ENCODE measurements around the gene PTPRJ. TPM values are rescaled to one million over a fixed set of nuclear protein-coding genes. Genes with fewer than 3 reads are reported as not detected.
"Not testable (repeated sequence)": the region's sequence is repeated elsewhere in the genome, so short reads cannot be mapped to it uniquely, and the experiment has no call there.

The PTPRJ gene
- polyA plus RNA-seq, 3 donors: 2.8 to 3.7 (median 3.4) TPM

DNA sequence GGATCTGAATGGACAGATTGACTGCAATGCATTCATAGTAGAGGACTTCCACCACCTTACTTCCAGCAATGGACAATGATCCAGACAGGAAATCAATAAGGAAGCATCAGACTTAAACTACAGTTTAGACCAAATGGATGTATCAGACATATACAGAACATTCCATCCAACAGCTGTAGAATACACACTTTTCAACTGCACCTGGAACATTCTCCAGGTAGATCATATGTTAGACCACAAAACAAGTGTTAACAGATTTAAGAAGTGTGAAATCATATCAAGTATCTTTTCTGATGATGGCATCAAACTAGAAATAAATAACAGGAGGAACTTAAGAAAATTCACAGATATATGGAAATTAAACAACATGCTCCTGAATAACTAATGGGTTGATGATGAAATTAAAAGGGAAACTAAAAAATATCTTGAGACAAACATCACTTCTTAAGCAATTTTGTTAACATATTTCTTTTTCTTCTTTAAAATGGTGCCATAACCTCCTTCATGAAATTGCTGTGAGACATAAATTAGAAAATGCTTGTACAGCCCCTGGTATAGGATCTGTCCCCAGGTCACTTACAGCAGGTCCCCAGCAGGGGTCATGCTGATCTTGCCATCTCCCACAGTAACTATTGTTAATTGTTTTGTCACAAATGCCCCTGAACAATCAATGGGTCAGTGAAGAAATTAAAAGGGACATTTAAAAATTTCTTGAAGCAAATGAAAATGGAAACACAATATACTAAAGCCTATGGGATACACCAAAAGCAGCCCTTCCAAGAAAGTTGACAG is 136.3 kb downstream of the PTPRJ start:
- no peak overlapping the region for H3K27ac ChIP-seq (ENCODE audit: low read depth, low read length)

DNA sequence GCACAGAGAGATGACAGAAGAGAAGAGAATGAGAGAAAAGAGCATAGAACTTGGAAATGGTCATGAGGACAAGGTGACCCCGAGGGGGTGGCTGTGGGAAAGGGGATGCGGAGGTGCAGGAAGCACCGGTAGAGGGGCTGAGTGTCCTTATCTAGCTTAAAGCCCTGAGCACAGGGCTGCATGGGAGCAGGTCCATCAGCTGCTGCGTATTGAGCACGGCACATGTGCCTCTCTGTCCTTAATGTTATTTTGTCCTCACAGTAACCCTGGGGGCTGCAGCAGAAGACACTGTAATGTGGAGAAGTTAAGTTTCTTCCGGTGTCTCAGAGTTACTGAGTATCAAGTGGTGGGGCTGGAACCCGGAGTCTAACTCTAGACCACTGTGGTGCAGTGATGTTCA is 141.9 kb downstream of the PTPRJ start:
- no peak overlapping the region for H3K27ac ChIP-seq (ENCODE audit: low read depth, low read length)
- WGBS, 3 donors: 89 to 96% (median 92%) methylated on average over 7 of the region's 7 CpGs

DNA sequence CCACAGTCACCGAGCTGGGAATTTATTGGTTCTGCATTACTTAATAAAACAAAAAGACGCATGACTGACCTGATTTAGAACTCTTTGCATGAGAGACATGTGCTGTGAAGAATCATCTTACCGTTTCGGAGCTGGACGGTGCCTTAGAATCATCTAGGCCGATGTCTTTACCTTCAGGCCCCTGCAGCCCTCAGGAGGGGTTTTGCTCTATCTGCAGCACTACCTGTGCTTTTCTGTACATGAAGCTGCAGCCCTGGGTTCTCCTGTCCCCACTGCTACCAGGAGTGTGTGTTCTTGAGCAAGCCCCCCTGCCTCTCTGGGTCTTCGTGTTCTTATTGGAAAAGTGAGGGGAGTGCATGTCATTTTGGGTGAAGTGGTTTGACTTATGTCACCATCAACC is 142.3 kb downstream of the PTPRJ start:
- H3K27ac ChIP-seq (ENCODE audit: low read depth, low read length): no peak overlapping the region
- 92 to 94% (median 93%) methylated on average over 7 of the region's 7 CpGs for WGBS, 3 donors

DNA sequence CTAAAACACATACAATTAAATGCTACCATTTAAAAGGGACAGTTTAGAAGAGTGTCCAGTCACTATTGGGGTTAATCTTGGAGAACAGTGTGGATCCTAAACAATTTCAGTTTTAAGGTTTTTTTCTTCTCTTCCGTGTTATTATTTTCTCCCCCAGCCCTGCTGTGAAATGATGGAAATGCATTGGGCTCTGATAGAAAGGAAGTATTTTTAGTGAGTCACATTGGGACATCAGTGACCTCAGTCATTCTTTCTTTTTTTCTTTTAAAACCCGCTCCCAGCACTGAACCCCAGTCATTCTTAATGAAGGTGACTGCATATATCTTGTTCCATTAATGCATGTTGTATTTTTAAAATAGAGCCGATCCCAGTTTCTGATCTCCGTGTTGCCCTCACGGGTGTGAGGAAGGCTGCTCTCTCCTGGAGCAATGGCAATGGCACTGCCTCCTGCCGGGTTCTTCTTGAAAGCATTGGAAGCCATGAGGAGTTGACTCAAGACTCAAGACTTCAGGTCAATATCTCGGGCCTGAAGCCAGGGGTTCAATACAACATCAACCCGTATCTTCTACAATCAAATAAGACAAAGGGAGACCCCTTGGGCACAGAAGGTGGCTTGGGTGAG is 143.0 kb downstream of the PTPRJ start:
- no peak overlapping the region for H3K27ac ChIP-seq (ENCODE audit: low read depth, low read length)
- WGBS, 3 donors: 86 to 94% (median 91%) methylated on average over 8 of the region's 8 CpGs

DNA sequence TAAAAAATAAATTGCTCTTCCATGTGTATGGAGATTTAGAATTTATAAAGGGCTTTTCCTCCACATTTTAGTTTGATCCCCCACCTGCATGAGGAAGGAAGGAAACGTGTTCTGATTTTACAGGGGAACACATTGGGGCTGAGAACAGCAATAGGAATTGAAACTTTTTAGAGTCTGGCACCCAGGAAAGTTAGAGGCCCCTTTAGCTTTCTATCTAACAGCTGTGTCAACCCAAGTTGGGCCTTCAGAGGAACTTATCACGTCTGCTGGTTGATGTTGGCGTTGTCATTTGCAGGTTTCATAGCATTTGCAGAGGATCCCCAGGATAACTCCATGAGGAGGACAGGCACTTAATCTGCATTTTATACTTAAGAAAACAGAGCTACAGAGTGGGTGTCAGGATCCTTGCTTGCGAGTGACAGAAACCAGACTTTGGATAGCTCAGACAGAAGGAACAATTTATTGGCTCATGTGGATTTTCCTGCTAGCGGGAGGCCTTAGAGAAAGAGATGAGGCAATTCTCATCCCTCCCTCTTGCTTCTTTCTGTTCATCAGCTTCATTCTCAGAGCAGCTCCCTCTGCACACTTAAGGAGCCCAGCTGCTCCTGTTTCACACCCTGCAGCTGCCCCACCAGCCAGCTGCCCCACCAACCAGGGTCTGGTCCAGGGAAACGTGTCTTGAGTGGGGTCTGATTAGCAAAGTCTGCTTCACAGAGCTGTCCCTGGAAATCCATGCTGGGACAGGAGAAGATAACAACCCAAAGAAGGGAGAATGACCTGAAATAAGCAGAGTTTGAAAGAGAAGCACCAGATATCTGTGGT is 143.8 kb downstream of the PTPRJ start:
- 81 to 85% (median 85%) methylated on average over 6 of the region's 6 CpGs for WGBS, 3 donors
- no peak overlapping the region for H3K27ac ChIP-seq (ENCODE audit: low read depth, low read length)

DNA sequence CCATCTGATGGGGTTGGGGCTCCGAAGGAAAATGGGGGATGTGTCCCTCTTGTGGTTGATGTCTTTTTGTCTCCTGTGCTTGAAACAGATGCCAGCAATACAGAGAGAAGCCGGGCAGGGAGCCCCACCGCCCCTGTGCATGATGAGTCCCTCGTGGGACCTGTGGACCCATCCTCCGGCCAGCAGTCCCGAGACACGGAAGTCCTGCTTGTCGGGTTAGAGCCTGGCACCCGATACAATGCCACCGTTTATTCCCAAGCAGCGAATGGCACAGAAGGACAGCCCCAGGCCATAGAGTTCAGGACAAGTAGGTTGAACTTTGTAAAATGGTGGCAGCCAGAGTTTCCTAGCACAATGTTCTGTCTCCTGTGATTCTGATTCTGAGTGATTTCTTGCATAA is 144.5 kb downstream of the PTPRJ start:
- H3K27ac ChIP-seq (ENCODE audit: low read depth, low read length): no peak overlapping the region
- 89 to 96% (median 92%) methylated on average over 11 of the region's 11 CpGs for WGBS, 3 donors

DNA sequence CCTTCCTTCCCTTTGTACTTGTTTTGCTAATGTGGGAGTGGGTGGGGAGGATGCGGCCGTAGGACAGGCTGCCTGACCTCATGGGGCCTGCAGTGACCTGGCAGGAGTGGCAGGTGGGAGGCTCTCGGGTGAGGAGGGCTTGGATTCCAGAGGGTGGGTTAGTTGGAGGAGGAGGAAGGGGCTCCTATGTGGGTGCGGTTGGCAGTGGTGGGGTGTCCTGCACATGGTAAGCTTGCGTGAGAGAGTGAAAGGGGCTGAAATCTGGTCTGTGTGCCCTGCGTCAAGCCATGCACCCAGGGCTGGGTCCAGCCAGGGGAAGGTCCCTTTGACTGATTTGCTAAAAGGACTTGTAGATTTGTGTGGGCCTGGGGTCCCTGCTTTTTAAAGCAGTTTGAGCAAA is 145.5 kb downstream of the PTPRJ start:
- H3K27ac ChIP-seq (ENCODE audit: low read depth, low read length): no peak overlapping the region
- WGBS, 3 donors: 89 to 94% (median 92%) methylated on average over 6 of the region's 6 CpGs

DNA sequence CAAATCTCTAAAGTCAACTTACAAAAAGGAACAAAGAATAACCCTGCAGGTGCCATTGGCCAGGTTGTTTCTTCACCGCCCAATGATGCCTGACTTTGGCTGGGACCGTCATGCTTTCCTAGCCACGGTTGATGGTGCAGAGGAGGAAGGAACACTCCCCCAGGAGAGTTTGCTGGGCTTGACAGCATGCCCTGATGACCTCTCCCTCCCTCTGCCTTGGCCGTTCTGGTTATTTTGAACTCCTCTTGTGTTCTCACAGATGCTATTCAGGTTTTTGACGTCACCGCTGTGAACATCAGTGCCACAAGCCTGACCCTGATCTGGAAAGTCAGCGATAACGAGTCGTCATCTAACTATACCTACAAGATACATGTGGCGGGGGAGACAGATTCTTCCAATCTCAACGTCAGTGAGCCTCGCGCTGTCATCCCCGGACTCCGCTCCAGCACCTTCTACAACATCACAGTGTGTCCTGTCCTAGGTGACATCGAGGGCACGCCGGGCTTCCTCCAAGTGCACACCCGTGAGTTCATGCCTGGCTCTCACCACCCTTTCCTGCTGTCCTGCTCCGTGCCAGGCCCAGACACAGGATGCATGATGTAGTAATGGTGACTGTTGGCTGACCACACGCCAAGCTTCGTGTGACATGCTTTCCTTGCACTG is 147.3 kb downstream of the PTPRJ start:
- no peak overlapping the region for H3K27ac ChIP-seq (ENCODE audit: low read depth, low read length)
- whole genome bisulfite sequencing, 3 donors: 84 to 94% (median 88%) methylated on average over 22 of the region's 22 CpGs

DNA sequence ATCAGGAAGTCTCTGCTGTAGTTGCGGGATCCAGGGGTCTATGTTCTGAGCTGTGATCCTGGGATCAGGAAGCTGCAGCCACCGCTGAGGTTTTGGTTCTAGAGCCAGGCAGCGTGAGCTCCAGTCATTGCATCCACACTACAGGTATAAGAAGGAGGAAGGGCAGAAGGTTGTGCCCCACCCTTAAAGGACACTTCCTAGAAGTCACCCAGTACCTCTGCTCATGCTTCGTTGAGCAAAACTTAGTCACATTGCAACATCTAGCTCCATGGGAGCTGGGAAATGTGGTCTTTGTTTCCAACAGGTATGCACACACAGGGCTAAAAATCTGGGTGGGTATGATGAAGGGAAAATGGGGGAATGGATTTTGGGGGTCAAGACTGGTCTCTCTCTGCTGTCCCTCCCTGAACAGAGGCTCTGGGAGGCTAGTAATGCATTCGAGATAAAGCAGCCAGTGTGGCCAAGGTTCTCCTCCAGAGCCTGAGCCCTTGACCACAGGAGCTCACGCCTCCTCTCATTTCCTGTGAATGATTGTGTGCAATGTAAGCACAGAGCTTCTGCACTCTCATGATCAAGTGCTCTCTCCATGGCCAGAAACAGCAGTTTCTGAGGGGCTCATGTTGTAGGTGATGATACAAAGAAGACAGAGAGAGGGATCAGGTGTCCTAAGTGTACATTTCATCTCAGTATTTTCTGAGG is 149.5 kb downstream of the PTPRJ start:
- H3K27ac ChIP-seq (ENCODE audit: low read depth, low read length): no peak overlapping the region
- 72 to 91% (median 80%) methylated on average over 6 of the region's 6 CpGs for WGBS, 3 donors

DNA sequence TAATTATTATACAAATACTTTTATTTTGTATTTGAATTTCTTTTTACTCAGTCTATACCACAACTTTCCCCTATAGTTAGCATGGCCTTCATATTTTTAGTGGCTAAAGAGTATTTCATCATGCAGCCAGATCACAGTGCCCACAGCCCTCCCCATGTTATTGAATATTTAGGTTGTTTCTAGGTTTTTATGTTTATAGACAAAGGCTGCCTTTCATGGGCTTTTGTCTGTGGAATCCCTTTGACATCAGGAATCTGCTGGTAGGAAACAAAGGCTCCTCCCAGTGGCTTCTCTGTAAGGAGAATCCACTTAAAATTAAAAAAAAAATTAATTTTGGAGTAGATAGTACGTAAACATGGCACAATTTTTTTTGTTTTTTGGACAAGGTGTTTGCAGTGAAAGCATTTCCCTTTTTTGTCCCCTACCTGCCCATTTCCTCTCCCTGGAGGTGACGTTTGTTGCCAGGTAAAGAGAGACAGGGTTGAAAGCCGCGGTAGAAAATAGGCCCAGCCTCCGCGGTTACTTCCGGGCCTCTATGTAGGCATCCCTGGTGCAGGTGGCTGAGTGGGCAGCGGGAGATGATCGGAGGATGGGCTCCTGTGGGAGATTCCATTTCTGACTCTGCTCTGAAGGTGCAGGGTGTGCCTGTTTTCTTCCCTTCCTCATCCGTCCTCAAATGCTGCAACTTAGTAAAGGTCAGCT is 154.0 kb downstream of the PTPRJ start:
- H3K27ac ChIP-seq (ENCODE audit: low read depth, low read length): no peak overlapping the region
- 89 to 95% (median 93%) methylated on average over 10 of the region's 10 CpGs for WGBS, 3 donors

DNA sequence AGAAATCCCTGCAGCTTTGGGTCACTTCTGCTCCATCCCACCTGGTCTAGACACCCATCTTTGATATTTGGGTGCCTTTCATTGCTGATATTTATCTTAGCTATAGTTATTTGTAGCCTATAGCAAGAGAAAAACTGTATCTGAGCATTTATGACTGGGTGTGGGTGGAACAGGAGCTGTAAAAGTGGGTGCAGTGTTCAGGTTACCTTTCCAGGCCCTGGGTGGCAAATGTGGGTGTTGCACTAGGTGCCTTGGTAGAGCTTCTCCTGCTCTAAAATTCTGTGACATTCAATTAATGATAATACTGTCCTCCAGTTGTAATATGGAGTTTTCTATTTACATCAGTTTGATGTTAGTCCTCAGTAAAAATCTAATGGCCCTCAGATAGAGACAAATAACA is 157.9 kb downstream of the PTPRJ start:
- no peak overlapping the region for H3K27ac ChIP-seq (ENCODE audit: low read depth, low read length)

DNA sequence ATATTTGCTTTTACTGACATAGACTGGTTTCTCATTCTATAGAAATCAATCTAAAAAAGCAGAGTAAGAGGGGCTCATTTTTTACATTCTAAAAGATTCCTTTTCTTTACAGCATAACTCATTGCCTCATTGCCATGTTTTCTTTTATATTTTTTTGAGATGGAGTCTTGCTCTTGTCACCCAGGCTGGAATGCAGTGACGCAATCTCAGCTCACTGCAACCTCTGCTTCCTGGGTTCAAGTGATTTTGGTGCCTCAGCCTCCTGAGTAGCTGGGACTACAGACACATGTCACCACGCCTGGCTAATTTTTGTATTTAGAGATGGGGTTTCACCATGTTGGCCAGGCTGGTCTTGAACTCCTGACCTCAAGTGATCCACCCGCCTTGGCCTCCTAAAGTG is 159.5 kb downstream of the PTPRJ start:
- not testable (repeated sequence) for H3K27ac ChIP-seq (ENCODE audit: low read depth, low read length)
- WGBS, 3 donors: 90 to 91% (median 91%) methylated on average over 3 of the region's 3 CpGs

DNA sequence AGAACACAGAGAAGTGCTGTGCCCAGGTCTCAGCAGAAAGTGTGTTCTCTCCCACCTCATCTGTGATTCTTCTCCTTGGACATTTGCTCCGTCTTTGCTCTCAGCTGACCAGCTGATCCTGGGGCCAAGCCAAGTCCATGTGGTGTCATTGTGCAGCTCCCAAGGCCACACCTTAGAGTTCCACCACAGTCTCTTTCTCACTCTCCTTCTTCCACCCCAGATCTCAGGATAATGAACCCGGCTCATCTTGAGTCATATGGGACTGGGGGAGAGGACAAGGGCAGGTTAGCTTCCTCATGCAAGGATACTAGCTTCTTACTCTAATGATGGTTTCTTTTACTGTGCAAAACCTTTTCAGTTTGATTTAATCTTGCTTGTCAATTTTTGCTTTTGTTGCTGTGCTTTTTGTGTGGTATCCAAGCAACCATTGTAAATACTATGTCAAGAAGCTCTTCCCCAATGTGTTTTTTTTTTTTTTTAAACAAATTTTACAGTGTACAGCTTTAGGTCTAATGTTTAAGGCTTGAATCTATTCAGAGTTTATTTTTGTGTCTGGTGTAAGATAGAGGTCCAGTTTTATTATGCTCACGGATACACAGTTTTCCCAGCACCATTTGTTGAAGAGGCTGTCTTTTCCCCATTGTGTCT is 161.2 kb downstream of the PTPRJ start:
- 73 to 77% (median 77%) methylated on average over 3 of the region's 3 CpGs for WGBS, 3 donors

DNA sequence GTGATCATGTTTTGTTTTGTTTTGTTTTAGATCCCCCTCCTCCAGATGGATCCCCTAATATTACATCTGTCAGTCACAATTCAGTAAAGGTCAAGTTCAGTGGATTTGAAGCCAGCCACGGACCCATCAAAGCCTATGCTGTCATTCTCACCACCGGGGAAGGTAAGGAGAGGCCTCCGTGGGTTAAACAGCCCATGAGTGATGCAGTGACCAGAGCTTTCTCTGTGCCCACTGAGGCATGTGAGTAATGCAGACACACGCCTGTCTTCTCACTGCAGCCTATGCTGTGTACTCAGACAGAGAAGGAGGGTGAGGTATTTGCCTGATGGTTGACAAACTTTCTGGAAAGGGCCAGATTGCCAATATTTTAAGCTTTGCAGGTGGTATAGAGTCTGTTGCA is 162.5 kb downstream of the PTPRJ start:
- WGBS, 3 donors: 88 to 95% (median 92%) methylated on average over 4 of the region's 4 CpGs
- H3K27ac ChIP-seq (ENCODE audit: low read depth, low read length): no peak overlapping the region

More for the DNA sequence above, 161.2 kb downstream of the PTPRJ start:
- H3K27ac ChIP-seq (ENCODE audit: low read depth, low read length): no peak overlapping the region

DNA sequence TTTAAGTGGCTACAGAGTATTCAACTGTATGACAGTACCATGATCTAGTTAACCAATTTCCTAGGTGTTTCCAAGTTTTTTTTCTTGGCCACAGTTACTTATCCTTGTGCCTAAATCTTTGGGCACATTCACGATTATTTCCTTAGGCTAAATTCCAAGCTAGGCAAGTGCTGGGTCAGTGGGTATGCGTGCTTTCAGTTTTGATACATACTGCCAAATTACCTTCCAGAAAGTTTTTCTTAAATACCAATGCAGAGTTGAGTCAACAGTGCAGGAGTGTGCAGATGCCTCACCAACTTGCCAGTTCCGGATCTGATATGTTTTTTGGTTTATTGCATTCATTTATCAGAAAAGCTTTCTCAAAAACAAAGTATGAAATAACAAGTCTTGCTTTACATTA is 168.4 kb downstream of the PTPRJ start:
- no peak overlapping the region for H3K27ac ChIP-seq (ENCODE audit: low read depth, low read length)
- WGBS, 3 donors: 72 to 88% (median 85%) methylated on average over 3 of the region's 3 CpGs

DNA sequence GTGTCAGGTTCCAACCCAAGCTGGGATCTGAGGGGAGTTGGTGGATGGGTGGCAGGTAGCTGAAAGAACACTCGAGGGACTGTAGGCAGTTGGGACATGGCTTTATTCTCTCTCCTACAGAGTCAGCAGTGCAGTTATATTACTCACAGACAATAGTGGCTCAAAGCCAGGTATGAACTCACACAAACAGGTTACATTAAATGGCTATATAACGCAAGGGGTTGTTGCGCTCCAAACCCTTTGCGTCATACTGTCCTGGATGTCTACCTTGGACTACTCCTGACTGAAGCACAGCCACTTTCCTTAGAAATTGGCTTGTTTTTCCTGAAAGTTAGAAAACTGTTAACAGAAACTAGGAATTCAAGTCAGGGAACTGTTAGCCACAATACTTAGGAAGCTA is 169.9 kb downstream of the PTPRJ start:
- no peak overlapping the region for H3K27ac ChIP-seq (ENCODE audit: low read depth, low read length)
- WGBS, 3 donors: 71 to 83% (median 81%) methylated on average over 4 of the region's 4 CpGs

DNA sequence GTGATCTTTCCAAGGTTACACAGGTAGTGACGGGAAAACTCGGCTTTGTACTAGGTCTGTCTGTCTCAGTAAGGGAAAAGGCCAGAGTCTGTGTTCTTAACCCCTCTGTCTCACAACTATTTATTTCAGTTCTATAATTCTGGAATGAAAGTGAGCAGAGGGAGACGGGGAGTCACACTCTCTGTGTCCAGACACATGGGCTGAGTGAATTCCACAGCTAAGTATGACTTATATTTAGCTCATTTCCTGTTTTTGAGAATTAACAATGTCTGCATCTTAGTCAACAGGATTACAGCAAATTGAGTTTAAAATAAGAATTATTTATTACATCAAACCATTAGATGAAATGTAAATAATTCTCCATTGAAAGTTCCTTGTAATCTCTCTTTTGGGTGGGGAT is 173.8 kb downstream of the PTPRJ start:
- no peak overlapping the region for H3K27ac ChIP-seq (ENCODE audit: low read depth, low read length)
- WGBS, 3 donors: 89 to 90% (median 89%) methylated on average over 3 of the region's 3 CpGs

Measured in adipose tissue (tissue), 3 donors.